Brain pericyte (primary cell): ENCODE results near the gene TMEM106B.

Experiments
- DNase-seq: peaks from one replicate; pipeline ENCODE4 v3.0.0-alpha.2; 2012; ENCODE audit warnings: low read depth, low spot score

TMEM106B gene

DNA sequence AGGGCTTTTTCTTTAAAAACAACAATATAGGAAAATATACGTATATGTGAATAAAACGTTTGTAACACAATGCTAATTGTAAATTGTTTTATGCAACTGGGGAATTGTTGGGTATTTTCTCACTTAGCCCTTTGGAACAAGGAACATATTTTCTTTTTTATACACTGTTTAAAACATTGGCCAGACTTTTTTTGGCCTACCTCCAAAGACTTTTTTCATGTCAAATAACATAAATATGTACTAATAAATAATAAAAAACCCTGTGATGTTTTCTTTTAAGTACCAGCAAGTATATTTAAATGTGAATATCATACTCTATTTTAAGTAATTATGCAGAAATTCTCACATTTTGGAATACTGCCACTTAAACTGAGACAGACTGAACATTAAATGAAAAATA lies 15.7 kb downstream of the TMEM106B start:
- DNase-seq = no peak

DNA sequence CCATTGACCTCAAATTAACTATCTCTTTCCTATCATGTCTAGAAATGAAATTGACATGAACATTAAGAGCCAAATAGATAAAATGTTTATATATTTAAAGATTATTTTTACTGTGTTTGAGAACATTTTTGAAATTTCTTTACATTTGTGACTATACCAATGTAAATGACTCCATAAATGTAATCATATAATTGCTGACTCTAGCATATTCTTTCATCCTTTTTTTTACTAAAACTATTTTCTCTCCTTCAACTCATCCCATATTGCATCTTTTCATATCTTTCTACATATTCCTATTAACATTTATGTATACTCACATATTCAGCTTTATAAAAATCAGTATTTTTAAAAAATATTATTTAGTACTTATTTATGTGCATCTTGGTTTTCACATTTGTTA lies 16.9 kb downstream of the TMEM106B start:
- no peak for DNase-seq

DNA sequence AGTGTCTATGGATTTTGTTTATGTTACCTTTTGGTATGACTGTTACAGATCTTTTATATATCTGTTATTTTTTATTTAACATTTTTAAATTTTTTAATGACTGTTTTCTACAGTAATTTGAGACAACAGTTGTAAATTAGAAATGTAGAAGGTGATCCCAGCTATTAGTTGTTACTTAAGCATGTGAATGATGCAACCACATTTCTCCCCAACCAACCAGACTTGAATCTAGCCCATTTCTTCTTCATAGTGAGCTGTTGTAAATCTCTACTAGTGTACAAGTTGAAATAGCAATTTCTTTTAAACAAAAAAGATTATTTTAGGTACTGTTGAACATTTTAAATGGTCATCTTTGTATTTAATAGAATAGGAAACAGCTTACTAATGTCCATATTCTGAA lies 18.0 kb downstream of the TMEM106B start:
- no peak for DNase-seq

DNA sequence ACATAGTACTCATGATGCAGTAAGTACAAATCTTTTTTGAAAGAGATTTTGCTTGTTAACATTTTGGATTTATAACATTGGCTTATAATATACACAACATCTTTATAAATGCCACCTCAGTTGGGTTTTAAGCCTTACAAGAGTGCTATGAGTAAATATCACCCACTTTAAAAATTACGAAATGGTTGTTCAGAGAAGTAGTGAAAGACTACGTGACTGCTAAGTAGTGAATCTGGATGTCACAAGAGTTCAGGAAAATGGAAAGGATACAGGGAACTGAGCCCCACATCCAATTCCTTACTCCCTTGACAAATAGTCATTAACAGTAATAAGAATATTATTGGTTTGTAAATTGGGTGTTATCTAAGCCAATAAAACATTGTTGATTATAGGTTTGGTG lies 20.0 kb downstream of the TMEM106B start:
- no peak for DNase-seq

DNA sequence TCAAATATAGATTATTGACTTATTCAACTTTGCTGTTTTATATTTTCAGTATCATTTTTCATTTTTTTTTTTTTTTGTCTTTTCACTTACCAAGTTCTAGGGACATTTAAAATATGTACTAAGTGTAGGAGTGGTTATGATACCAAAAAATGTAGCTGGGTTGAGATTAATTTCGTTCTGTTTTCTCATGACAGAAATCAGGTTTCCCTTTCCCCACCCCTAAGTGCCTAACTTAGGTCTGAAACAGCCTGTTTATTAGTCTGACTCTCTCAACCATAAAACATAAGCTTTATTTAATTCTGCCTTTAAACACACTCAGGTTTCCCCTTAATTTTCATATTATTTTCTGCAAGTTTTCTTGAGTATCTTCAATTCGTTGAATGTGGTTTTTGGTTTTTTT lies 22.1 kb downstream of the TMEM106B start:
- DNase-seq = no peak

DNA sequence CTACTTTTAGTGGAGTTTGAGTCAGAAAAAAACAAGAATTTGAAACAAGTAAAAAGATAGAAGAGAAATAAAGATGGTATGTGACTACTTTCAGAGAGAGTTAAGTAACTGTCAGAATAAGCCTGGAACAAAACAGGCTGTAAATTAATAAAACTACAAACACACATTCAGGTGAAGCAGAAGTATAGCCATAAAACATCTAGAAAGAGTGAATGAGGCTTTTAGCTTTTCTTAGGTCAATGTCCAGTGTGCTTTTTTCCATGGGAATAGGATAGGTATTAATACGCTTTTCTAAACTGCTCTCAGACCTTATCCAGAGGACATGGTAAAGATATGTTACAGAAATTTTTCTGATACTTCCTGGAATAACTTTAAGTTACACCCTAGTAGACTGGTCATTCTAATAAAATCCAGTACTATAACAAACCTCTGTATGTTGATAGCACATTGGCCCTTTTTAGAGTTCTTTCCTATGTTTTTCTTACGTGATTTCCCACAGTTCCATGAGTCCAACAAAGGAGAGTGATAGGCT lies 23.3 kb downstream of the TMEM106B start:
- DNase-seq = no peak

DNA sequence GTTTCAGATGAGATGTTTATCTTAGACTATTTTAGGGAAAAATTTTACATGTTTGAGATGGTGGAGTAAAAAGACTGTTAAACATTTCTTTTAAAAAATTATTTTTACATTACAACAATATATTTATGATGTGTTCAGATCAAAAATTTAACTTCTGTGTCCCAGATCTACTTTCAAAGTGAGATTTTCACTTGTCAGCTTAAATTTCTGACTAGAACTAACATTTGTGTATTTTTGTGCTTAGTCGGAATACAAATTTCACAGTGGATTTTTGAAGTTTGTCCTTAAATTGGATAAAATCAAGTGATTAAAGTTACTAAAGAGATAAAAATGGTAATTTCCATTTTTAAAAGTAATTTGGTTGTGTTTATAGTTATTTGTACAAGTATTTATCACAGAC lies 24.9 kb downstream of the TMEM106B start:
- no peak for DNase-seq

DNA sequence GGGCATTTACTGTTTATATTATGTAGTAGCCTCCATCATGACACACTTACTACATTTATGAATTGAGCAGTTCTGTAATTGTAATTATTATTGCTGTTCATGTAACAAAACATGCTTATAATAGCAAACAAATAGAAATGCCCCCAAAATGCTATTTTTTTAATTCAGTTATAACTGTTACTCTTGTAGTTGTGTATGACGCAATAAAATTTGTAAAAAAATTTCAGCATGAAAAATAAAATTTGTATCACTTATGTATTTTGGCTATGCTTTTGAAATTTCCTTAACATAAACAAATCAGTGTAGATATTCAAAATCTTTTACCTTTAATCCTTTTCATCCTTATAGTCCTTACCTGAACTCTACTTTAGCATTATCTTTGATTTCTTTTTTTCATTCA lies 25.9 kb downstream of the TMEM106B start:
- no peak for DNase-seq

DNA sequence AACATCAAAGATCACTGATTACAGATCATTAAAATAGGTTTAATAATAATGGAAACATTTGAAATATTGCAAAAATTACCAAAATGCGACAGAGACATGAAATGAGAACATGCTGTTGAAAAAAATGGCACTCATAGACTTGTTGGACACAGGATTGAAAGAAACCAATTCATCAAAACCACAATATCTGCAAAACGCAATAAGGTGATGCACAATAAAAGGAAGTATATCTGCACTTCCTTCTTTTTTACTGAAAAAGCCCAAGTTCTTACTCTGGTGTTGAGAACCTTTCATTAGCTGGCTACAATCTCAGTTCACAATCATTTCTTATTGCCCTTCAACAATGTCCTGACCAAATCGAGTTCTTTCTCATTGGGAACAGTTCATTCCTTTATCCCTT lies 28.7 kb downstream of the TMEM106B start:
- no peak for DNase-seq

DNA sequence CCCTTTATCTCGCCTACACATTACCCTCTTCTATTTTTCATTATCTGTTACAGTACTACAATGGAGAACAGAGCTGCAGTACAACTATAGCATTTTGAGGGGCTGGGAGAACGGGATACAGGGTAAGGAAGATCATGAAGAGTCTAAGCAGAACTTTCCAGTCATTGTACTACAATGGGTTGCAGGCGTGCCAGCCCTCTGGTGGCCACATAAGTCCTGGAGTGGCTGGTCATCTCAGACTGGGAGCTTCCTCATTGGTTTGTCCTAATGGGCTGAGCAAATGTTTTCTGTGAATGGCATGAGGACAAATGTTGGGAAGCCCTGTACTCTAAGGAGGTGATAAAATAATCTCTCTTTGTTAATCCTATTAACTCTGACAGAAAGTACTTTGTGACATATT lies 33.0 kb downstream of the TMEM106B start:
- DNase-seq = no peak

DNA sequence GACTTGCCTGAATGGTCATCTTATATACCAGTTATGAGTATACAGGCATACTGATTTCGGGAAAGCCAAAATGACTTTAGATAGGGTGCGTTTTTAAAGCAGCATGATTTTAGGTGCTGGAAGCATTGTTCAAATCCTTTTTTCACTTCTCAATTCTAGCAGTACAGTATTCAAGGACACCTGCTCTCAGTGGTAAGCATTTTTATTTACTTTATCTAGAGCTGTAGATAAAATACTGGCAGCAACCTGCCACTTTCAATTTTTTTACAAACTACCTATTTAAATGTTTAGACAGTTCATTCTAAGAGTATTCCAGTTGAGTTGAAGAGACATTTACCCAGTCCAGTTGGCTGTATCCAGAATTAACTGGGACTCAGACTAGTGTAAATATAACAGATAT lies 33.6 kb downstream of the TMEM106B start:
- DNase-seq = no peak

DNA sequence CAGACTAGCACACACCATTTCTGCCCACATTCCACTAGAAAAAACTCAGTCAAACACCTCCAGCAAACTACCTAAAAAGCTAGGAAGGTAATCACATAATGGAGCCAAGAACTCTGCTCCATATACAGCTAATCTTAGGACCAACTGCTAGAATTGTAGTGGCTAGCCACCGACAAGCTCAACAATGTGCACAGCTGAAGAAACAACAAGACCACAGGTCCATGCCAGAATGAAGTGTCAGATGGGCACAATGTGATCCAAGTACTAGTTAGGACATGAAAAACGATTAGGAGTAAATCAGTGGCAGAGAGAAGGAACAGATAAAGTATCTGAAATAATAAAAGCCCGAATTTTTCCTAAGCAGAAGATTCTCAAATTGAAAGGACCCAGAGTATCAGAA lies 38.6 kb downstream of the TMEM106B start:
- no peak for DNase-seq

DNA sequence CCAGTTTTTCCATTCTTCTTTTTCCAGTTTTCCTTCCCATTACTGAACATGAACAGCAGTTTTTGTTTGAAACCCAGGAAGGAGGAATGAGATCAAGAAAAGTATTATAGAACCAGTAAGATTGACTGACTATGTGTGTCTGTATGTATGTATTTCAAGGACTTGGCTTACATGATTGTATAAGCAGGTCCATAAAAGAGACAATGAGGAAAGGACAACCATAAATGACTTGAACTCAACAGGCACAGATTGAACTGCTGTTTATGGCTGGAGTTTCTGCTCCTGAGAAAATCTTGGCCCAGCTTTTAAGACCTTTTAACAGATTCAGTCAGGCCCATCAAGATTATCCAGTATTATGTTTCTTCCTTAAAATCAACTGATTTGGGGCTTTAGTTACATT lies 39.1 kb downstream of the TMEM106B start:
- no peak for DNase-seq

DNA sequence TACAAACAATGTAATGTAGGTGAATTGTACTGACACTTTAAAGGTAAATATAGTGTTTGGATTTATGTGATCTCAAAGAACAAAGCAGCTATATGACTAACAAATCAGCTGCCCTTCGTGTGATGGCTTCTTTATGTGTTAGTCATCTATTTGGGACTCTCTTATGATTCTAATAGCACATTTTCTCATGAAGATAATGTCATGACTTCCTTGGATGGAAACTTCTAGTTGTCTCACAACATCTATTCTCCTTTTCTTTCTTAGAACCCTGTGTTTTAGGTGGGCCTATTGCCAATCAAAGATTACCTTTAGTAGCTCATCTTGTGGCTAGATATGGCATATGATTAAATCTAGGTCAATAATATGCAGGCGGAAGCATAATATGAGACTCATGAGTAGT lies 45.0 kb downstream of the TMEM106B start:
- DNase-seq = no peak

DNA sequence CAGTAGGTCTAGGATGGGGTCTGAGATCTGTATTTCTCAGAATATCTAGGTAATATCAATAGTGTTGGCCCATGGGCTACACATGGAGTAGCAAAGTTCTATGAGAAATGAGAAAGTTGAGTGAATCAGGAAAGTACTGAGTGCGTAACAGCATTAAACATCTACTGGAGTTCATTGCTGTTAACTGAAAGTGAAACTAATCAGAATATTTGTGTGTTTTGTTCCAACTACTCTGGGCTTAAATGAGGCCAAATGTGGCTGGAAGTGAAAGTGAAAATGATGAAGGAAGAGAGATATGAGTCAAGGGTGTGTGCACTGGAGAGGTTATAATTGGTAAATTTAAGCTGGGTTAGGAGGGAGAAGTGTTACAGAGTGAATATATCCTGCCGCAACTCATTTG lies 46.5 kb downstream of the TMEM106B start:
- DNase-seq = no peak

DNA sequence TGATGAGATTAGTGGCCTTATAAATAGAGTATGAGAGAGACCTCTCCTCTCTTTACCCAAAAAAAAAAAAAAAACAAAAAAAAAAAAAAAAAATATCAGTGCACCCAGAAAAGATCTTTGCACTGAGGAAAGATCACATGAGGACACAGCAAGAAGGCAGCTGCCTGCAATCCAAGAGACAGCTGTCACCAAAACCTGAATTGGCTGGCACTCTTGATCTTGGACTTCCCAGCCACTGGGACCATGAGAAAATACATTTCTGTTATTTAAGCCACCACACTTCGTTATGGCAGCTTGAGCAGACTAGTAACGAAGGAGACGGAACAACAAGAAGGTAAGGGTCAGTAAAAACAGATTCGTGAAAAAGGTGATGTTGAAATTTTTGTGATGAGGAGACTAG lies 47.0 kb downstream of the TMEM106B start:
- no peak for DNase-seq

DNA sequence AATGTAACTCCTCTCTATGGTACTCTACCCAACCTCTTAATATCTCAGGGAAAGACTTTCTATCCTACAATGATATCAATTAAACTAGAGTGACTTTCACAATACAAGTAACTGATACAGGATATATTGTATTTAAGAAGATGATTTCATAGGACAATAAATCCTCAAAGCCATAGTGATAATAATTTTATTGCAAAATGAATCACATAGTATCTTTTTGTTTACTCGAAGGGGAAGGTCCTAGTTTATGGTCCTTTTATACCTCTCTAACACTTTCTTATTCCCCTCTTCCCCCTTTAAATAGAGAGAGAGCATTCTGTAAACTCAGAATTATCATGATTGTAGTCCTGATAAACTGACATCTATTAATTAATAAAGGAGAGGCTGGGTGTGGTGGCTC lies 56.4 kb downstream of the TMEM106B start:
- DNase-seq = no peak

DNA sequence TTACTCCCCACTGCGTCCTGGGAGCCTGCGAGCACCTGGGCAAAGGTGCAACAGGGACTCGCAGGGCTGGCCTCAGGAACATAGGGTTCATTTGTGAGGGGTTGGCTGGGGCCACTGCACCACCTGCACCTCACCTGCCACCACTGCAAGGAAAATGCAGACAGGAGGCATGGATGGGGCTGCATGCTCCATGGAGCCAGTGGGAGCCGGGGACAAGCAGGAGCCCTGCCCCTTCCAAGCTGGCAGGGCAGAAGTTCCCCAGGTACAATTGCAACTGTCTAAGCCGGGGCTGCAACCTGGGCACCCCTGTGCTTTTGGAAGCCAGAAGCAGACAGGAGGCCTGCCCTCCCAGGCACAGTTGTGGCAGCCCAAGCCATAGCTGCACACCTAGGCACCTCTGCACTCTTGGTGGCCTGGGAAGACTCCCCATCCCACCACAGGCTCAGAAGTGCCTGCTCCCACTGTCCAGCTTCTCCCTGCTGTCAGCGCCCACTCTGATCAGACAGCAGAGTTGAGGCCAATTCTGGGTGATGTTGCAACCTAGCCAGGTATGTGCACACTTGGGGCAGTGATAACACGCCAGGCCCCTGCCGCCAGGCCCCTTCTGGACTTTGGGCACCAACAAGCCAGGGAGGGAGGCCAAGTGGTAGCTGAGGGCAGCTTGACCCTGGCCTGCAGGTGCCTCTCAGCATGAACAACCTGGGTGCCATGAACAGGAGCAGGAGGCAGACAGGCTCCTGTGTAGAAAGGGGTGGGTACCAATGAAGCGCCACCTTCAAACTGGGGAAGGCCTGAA lies 58.2 kb downstream of the TMEM106B start:
- no peak for DNase-seq

DNA sequence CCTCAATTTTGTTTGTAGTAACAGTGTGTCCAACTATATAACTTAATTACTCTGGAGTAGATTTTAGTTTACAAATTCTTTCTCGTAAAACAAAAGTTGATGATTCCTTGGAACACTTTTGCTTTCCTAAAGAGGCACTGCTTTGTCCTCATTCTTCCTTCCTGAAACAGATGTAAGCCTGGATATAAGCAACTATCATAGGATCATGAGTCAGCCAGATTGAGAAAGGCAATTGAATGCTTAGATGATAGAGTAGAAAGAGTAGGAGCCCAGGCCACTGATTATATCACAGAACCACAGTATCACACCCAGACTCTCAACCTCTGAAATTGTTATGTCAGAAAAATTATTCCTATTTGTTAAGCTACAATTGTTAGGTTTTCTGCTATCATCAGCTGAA lies 69.9 kb downstream of the TMEM106B start:
- no peak for DNase-seq

DNA sequence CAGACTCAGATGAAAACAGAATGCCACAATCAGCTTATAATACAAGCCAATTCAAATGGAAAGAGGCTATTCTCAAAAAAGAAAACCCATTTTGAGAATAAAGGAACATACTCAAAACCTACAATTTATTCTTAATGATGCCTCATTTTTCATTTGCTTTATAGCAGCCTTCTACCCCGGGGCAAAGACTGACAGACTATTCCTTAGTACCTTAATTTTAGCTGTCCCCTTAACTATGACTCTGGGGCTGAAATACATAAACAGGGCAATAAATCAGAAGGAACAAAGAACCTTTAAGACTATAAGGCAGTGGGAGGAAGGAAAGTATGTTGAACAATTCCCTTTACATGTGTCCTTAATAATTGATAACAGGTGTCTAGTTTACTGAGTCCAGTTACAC lies 76.8 kb downstream of the TMEM106B start:
- no peak for DNase-seq

DNA sequence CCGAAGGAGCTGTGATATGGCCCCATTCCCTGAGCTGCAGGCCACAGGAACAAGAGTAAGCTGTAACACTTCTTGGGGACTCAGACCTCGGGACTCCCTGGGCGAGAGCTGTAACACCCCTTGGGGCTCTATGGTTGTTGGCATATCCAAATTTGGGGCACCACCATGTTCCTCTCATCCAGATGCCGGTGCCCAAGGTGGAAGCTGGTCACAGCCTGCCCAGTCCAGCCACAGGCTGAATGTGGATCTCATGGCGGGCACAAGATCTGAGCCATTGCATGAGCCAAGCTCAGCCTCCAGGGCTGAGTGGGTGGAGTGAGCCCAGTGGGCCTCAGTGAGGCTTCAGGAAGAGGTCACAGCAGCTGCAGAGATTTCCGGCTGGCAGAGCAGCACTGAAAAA lies 78.9 kb downstream of the TMEM106B start:
- no peak for DNase-seq

DNA sequence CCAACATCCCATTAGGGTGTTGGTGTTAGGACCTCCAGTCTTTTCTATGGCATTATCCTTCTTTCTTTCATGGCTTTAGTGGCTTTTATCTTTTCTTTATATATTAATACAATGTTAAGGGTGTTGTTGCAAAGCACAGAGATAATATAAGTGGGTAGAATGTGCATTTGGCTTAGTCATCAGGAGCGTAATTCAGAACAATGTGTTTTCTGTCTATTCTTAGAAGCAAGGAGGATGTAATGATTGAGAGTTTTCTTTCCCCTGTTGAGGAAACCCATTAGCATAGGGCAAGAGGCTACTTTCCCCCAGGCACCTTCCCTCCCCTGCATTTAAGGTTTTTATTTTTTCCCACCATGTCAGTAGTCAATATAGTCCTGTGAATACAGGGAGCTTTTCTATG lies 79.7 kb downstream of the TMEM106B start:
- DNase-seq = no peak

DNA sequence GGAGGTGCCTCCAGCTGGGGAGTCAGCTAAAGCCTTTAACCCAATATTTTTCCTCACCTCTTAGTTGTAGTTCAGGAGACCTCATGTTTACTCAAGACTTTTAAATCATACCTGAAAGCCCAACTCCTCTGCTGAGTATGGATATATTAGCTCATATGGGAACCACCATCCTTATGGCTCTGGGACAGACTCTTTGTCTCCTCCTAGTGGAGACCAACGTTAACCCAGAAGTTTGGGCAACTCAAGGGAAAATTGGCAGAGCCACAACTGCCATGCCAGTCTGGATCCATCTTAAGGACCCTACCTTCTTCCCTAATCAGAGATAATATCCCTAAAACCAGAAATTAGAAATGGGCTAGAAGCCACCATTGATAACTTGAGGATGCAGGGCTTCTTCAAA lies 80.8 kb downstream of the TMEM106B start:
- no peak for DNase-seq
